HL-60 (cell line): Measurements from ENCODE around the gene FLOT2.

ENCODE experiments used
- CTCF ChIP-seq: IDR thresholded peaks from one replicate; pipeline ENCODE4 v1.5.1; 2011; ENCODE audit warnings: low read length, control low read depth, inconsistent platforms; ENCODE audit not compliant: insufficient read depth
- POLR2AphosphoS5 ChIP-seq: IDR thresholded peaks from 2 replicates; pipeline ENCODE4 v1.6.1; 2012; ENCODE audit warnings: low read depth

GRCh38 chr17:28880572-28880945 is 17.0 kb downstream of the FLOT2 start:
- TF ChIP-seq POLR2AphosphoS5 (no peak), CTCF (no peak)
